Liver (tissue), 9 donors: ENCODE measurements around the gene PPP1R14C. TPM values are rescaled to one million over a fixed set of nuclear protein-coding genes. Genes with fewer than 3 reads are reported as not detected.

ENCODE experiments used
- DNase-seq: peaks from one replicate; pipeline ENCODE4 v3.0.0-alpha.2; 2017; ENCODE audit warnings: low spot score
- H3K27ac ChIP-seq, 2 donors: one replicate each; pipeline ENCODE4 v1.7.0; 2013; ENCODE audit warnings: inconsistent platforms in 2 of 2, low read length in 2 of 2, control low read depth in 1 of 2, low read depth in 1 of 2, mild to moderate bottlenecking in 1 of 2
- H3K27me3 ChIP-seq, 4 donors: one replicate each; pipeline versions ENCODE4 v1.6.1 to v1.7.0; 2013; ENCODE audit warnings: low read length in 3 of 4, inconsistent platforms in 1 of 4, mild to moderate bottlenecking in 1 of 4, moderate library complexity in 1 of 4; ENCODE audit not compliant: control insufficient read depth in 4 of 4, insufficient read depth in 4 of 4
- H3K36me3 ChIP-seq, 4 donors: one replicate each; pipeline versions ENCODE4 v1.6.1 to v1.7.0; 2013; ENCODE audit warnings: low read length in 3 of 4, mild to moderate bottlenecking in 3 of 4, low read depth in 1 of 4, moderate library complexity in 1 of 4; ENCODE audit not compliant: control insufficient read depth in 4 of 4, insufficient read depth in 3 of 4
- H3K4me1 ChIP-seq, 4 donors: one replicate each; pipeline versions ENCODE4 v1.6.1 to v1.7.0; 2013; ENCODE audit warnings: low read length in 3 of 4, mild to moderate bottlenecking in 3 of 4, moderate library complexity in 1 of 4; ENCODE audit not compliant: control insufficient read depth in 4 of 4, insufficient read depth in 4 of 4
- H3K4me3 ChIP-seq, 3 donors: one replicate each; pipeline versions ENCODE4 v1.6.1 to v1.7.0; 2013; ENCODE audit warnings: low read length in 3 of 3, control low read depth in 1 of 3, low read depth in 1 of 3, mild to moderate bottlenecking in 1 of 3
- H3K9ac ChIP-seq, 2 donors: one replicate each; pipeline ENCODE4 v1.7.0; 2013; ENCODE audit warnings: low read length in 2 of 2, mild to moderate bottlenecking in 2 of 2, moderate library complexity in 2 of 2, control low read depth in 1 of 2, low read depth in 1 of 2
- H3K9me3 ChIP-seq, 4 donors: one replicate each; pipeline versions ENCODE4 v1.6.1 to v1.7.0; 2013; ENCODE audit warnings: low read length in 3 of 4; ENCODE audit not compliant: control insufficient read depth in 4 of 4
- CTCF ChIP-seq: fragments of 150-350 bp; IDR thresholded peaks from 2 replicates; pipeline ENCODE4 v1.5.1; 2017; ENCODE audit warnings: improper control_type of control experiment, low read depth, low read length; ENCODE audit not compliant: missing input control
- EGR1 ChIP-seq, 2 donors: IDR thresholded peaks; 2 replicates each; pipeline ENCODE4 v1.6.1; 2016 to 2018; ENCODE audit warnings: antibody characterized with exemption in 2 of 2, low read depth in 2 of 2
- FOXA1 ChIP-seq: IDR thresholded peaks from 2 replicates; pipeline ENCODE4 v1.6.1; 2016; ENCODE audit warnings: antibody characterized with exemption
- GABPA ChIP-seq, 2 donors: IDR thresholded peaks in 1 of 2; conservative IDR thresholded peaks in 1 of 2; 2 replicates each; pipeline ENCODE4 v1.6.1; 2016; ENCODE audit warnings: antibody characterized with exemption in 2 of 2, mild to moderate bottlenecking in 1 of 2, moderate library complexity in 1 of 2
- HNF4A ChIP-seq, 2 donors: conservative IDR thresholded peaks; 2 replicates each; pipeline ENCODE4 v1.6.1; 2016; ENCODE audit warnings: antibody characterized with exemption in 2 of 2, mild to moderate bottlenecking in 2 of 2
- HNF4G ChIP-seq: IDR thresholded peaks from 2 replicates; pipeline ENCODE4 v1.6.1; 2016; ENCODE audit warnings: antibody characterized with exemption
- JUND ChIP-seq, 2 donors: IDR thresholded peaks; 2 replicates each; pipeline ENCODE4 v1.6.1; 2016; ENCODE audit warnings: antibody characterized with exemption in 2 of 2
- RAD21 ChIP-seq, 2 donors: IDR thresholded peaks; 2 replicates each; pipeline ENCODE4 v1.6.1; 2016; ENCODE audit warnings: antibody characterized with exemption in 2 of 2, mild to moderate bottlenecking in 2 of 2
- REST ChIP-seq: IDR thresholded peaks from 2 replicates; pipeline ENCODE4 v1.6.1; 2016; ENCODE audit warnings: antibody characterized with exemption, mild to moderate bottlenecking
- RXRA ChIP-seq, 2 donors: IDR thresholded peaks; 2 replicates each; pipeline ENCODE4 v1.6.1; 2017 to 2018; ENCODE audit warnings: antibody characterized with exemption in 2 of 2, mild to moderate bottlenecking in 1 of 2
- SP1 ChIP-seq: IDR thresholded peaks from 2 replicates; pipeline ENCODE4 v1.6.1; 2018; ENCODE audit warnings: antibody characterized with exemption, mild to moderate bottlenecking
- TAF1 ChIP-seq: conservative IDR thresholded peaks from 2 replicates; pipeline ENCODE4 v1.6.1; 2016; ENCODE audit warnings: antibody characterized with exemption, mild to moderate bottlenecking
- YY1 ChIP-seq: IDR thresholded peaks from 2 replicates; pipeline ENCODE4 v1.6.1; 2016; ENCODE audit warnings: antibody characterized with exemption, mild to moderate bottlenecking
- WGBS: extraction: QIAGEN DNeasy Blood & Tissue Kit; methylation state at CpG from one replicate; pipeline ENCODE4 v1.1.7; 2013; 5-methylcytosine and 5-hydroxymethylcytosine counted together
- polyA plus RNA-seq, 2 donors: library from polyadenylated mRNA; stranded (reverse) in 1 of 2; unstranded in 1 of 2; fragments of 200-250 nt in 1 of 2; fragments of >200 nt in 1 of 2; fragmentation: Nextera tagmentation in 1 of 2; extraction: Ambion mirVana in 1 of 2; gene quantifications; one replicate each; pipeline versions ENCODE4 v1.2.1 to v1.2.3, GENCODE V29; 2013 to 2015
- total RNA-seq, 2 donors: library from RNA; depleted of rRNA; stranded (reverse); fragments of >200 nt; gene quantifications; one replicate each; pipeline ENCODE4 v1.2.3, GENCODE V29; 2014
- donor health status: healthy.
- donor health status: healthy.
- donor health status: healthy.
- donor health status: healthy.
- donor health status: healthy.

Gene PPP1R14C
- total and polyA plus RNA-seq, 4 donors = 0.05 TPM; not detected in 3

DNA sequence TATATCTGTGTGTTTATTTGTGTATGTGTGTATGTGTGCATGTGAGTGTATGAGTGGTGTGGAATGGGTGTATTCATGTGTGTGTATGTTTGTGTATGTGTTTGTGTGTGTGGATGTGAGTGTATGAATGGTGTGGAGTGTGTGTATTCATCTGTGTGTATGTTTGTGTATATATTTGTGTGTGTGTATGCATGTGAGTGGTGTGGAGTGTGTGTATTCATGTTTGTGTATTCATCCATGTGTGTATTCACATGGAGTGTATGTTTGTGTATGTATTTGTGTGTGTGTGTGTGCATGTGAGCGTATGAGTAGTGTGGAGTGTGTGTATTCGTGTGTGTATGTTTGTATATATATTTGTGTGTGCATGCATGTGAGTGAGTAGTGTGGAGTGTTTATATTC is 66.6 kb downstream of the PPP1R14C start:
- no peak for TF ChIP-seq HNF4A (conservative IDR thresholded peaks at IDR 0.05)
- no peak for TF ChIP-seq HNF4G
- TF ChIP-seq JUND (IDR thresholded peaks at IDR 0.05) = no peak
- no peak for TF ChIP-seq SP1
- no peak for TF ChIP-seq YY1
- TF ChIP-seq REST = no peak
- no peak for TF ChIP-seq CTCF
- TF ChIP-seq EGR1 (IDR thresholded peaks at IDR 0.05; ENCODE audit: low read depth in 2 of 2) = no peak
- no peak for TF ChIP-seq RAD21 (IDR thresholded peaks at IDR 0.05)
- Histone ChIP-seq H3K9me3 (no peaks in the 10 kb centered on the region), H3K4me1 (no peaks in the 10 kb centered on the region), H3K27ac (no peak overlapping the region), H3K4me3 (no peak overlapping the region), H3K9ac (no peak overlapping the region), H3K27me3 (no peaks in the 10 kb centered on the region), H3K36me3 (no peaks in the 10 kb centered on the region)
- 89% methylated on average over 2 of the region's 2 CpGs for WGBS
- DNase-seq = no peak

GRCh38 chr6:150211700-150212511 is 69.1 kb downstream of the PPP1R14C start:
- 92% methylated on average over 11 of the region's 11 CpGs for WGBS
- Histone ChIP-seq H3K4me3 (no peak overlapping the region), H3K4me1 (no peaks in the 10 kb centered on the region), H3K9me3 (no peaks in the 10 kb centered on the region), H3K27ac (no peak overlapping the region), H3K9ac (no peak overlapping the region), H3K36me3 (no peaks in the 10 kb centered on the region), H3K27me3 (no peaks in the 10 kb centered on the region)
- DNase-seq = no peak
- TF ChIP-seq GABPA (IDR thresholded peaks at IDR 0.05 in 1 of 2, conservative IDR thresholded peaks at IDR 0.05 in 1 of 2) (no peak), REST (no peak), YY1 (no peak), RXRA (IDR thresholded peaks at IDR 0.05) (no peak), SP1 (no peak), FOXA1 (no peak), TAF1 (no peak), JUND (IDR thresholded peaks at IDR 0.05) (no peak), EGR1 (IDR thresholded peaks at IDR 0.05; ENCODE audit: low read depth in 2 of 2) (no peak)
